ENCODE measurements around the gene IZUMO1R. TPM values are rescaled to one million over a fixed set of nuclear protein-coding genes. Genes with fewer than 3 reads are reported as not detected.

Gene IZUMO1R
- total RNA-seq, 1 experiment from 2014 or later, result not detected

GRCh38 chr11:94328587-94329080 lies 24.3 kb downstream of the IZUMO1R start:
- intact Hi-C loops (cut with micrococcal nuclease; ENCODE audit: unreplicated experiment), result loop anchor here (2.0 to 5.0 kb wide), 2 partner anchors 88 to 174 kb away; no protein-coding TSS in a partner anchor
- TF ChIP-seq EZH2 (IDR thresholded peaks at IDR 0.05; ENCODE audit: borderline replicate concordance, low read depth, low read length, poor library complexity, severe bottlenecking), result no peak
- TF ChIP-seq, protein P1, sequence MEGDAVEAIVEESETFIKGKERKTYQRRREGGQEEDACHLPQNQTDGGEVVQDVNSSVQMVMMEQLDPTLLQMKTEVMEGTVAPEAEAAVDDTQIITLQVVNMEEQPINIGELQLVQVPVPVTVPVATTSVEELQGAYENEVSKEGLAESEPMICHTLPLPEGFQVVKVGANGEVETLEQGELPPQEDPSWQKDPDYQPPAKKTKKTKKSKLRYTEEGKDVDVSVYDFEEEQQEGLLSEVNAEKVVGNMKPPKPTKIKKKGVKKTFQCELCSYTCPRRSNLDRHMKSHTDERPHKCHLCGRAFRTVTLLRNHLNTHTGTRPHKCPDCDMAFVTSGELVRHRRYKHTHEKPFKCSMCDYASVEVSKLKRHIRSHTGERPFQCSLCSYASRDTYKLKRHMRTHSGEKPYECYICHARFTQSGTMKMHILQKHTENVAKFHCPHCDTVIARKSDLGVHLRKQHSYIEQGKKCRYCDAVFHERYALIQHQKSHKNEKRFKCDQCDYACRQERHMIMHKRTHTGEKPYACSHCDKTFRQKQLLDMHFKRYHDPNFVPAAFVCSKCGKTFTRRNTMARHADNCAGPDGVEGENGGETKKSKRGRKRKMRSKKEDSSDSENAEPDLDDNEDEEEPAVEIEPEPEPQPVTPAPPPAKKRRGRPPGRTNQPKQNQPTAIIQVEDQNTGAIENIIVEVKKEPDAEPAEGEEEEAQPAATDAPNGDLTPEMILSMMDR (conservative IDR thresholded peaks at IDR 0.05; ENCODE audit: low read depth, low read length), result no peak
- no TSS peak for BruUV-seq (replicated peaks)
- H3K9me3 ChIP-seq (ENCODE audit: low read depth, low read length, poor library complexity, severe bottlenecking), result no peaks in the 10 kb centered on the region
- ChIA-PET POLR2A (ENCODE audit: low non-redundant PET) (no interaction called here), CTCF (no interaction called here)
- H3K4me3 ChIP-seq (ENCODE audit: low read depth, low read length, poor library complexity, severe bottlenecking), result no peak overlapping the region
- no peaks in the 10 kb centered on the region for H3K36me3 ChIP-seq (ENCODE audit: insufficient read depth, low read length, poor library complexity, severe bottlenecking)
- no peak overlapping the region for H3K27ac ChIP-seq (ENCODE audit: low read depth, low read length, poor library complexity, severe bottlenecking)
- no peaks in the 10 kb centered on the region for H3K4me1 ChIP-seq (ENCODE audit: insufficient read depth, low read length, poor library complexity, severe bottlenecking)
- no peak for DNase-seq (ENCODE audit: low spot score)
- peaks cover 4% of the 10 kb centered on the region for H3K27me3 ChIP-seq (replicated peaks; ENCODE audit: insufficient read depth, low read depth, low read length, poor library complexity)

DNA sequence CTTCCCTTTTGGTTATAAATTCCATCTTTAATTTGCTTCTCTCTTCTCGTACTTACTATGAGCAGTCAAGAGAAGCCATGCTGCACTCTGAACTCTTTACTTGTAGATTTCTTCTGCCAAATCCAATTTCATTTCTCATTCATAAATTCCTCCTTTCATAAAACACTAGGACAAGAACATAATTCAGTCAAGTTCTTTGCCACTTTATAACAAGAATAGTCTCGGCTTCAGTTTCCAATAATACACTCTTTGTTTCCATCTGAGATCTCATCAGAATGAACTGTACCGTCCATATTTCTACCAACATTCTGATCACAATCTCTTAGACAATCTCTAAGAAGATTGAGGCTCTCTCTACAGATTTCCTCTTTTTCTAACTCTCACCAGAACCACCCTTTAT lies 25.1 kb downstream of the IZUMO1R start:
- Histone ChIP-seq H3K27me3 (replicated peaks; ENCODE audit: insufficient read depth, low read depth, low read length, poor library complexity) (peaks cover 11% of the 10 kb centered on the region), H3K4me1 (ENCODE audit: insufficient read depth, low read length, poor library complexity, severe bottlenecking) (no peaks in the 10 kb centered on the region), H3K36me3 (ENCODE audit: insufficient read depth, low read length, poor library complexity, severe bottlenecking) (no peaks in the 10 kb centered on the region), H3K9me3 (ENCODE audit: low read depth, low read length, poor library complexity, severe bottlenecking) (no peaks in the 10 kb centered on the region), H3K4me3 (ENCODE audit: low read depth, low read length, poor library complexity, severe bottlenecking) (no peak overlapping the region), H3K27ac (ENCODE audit: low read depth, low read length, poor library complexity, severe bottlenecking) (no peak overlapping the region)
- intact Hi-C loops (cut with micrococcal nuclease; ENCODE audit: unreplicated experiment), result loop anchor here (2.0 to 5.0 kb wide), 2 partner anchors 87 to 173 kb away; no protein-coding TSS in a partner anchor
- ChIA-PET CTCF (interaction anchor here (0.7 kb wide), 1 partner anchor 14 kb away, joined by 14 read pairs; no protein-coding TSS in a partner anchor), POLR2A (ENCODE audit: low non-redundant PET) (no interaction called here)
- no peak for TF ChIP-seq EZH2 (IDR thresholded peaks at IDR 0.05; ENCODE audit: borderline replicate concordance, low read depth, low read length, poor library complexity, severe bottlenecking)
- TF ChIP-seq, protein P1 (conservative IDR thresholded peaks at IDR 0.05; ENCODE audit: low read depth, low read length), result no peak
- BruUV-seq (replicated peaks), result no TSS peak
- no peak for DNase-seq (ENCODE audit: low spot score)

- H3K9me3 ChIP-seq (ENCODE audit: low read depth, low read length, poor library complexity, severe bottlenecking), result no peaks in the 10 kb centered on the region
- DNase-seq (ENCODE audit: low spot score), result no peak
- ChIA-PET CTCF (no interaction called here), POLR2A (ENCODE audit: low non-redundant PET) (no interaction called here)
- intact Hi-C loops (cut with micrococcal nuclease; ENCODE audit: unreplicated experiment), result no loop called here
- no peak overlapping the region for H3K27ac ChIP-seq (ENCODE audit: low read depth, low read length, poor library complexity, severe bottlenecking)
- TF ChIP-seq EZH2 (IDR thresholded peaks at IDR 0.05; ENCODE audit: borderline replicate concordance, low read depth, low read length, poor library complexity, severe bottlenecking), result no peak
- TF ChIP-seq, protein P1 (conservative IDR thresholded peaks at IDR 0.05; ENCODE audit: low read depth, low read length), result no peak
- H3K27me3 ChIP-seq (replicated peaks; ENCODE audit: insufficient read depth, low read depth, low read length, poor library complexity), result peaks cover 21% of the 10 kb centered on the region
- no peaks in the 10 kb centered on the region for H3K4me1 ChIP-seq (ENCODE audit: insufficient read depth, low read length, poor library complexity, severe bottlenecking)
- no TSS peak for BruUV-seq (replicated peaks)
- H3K4me3 ChIP-seq (ENCODE audit: low read depth, low read length, poor library complexity, severe bottlenecking), result no peak overlapping the region
- H3K36me3 ChIP-seq (ENCODE audit: insufficient read depth, low read length, poor library complexity, severe bottlenecking), result no peaks in the 10 kb centered on the region
Observed at GRCh38 chr11:94330789-94331188, 26.4 kb downstream of the IZUMO1R start.
